ENCODE data around the gene TBC1D8.

DNA sequence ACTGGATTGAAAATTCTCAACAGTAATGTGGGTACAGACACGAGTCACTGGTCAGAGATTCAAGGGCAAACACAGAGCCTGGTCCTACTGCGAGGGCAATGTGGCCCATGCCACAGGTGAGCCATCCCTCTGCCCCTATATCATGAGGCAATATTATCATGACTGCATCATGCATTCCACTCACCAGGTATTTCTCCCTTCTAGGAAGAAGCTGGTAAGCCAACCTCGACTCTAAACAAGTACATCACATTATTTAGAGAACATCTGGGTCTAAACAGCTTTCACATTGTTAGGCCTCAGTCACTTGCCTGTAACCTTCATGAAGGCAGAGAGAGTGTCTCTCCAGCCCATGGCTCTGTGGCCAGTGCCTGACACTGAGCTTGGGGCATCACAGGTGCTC lies 163.6 kb downstream of the TBC1D8 start:
- TF ChIP-seq POLR2A (IDR thresholded peaks at IDR 0.05): no peak
- TF ChIP-seq, protein P1, sequence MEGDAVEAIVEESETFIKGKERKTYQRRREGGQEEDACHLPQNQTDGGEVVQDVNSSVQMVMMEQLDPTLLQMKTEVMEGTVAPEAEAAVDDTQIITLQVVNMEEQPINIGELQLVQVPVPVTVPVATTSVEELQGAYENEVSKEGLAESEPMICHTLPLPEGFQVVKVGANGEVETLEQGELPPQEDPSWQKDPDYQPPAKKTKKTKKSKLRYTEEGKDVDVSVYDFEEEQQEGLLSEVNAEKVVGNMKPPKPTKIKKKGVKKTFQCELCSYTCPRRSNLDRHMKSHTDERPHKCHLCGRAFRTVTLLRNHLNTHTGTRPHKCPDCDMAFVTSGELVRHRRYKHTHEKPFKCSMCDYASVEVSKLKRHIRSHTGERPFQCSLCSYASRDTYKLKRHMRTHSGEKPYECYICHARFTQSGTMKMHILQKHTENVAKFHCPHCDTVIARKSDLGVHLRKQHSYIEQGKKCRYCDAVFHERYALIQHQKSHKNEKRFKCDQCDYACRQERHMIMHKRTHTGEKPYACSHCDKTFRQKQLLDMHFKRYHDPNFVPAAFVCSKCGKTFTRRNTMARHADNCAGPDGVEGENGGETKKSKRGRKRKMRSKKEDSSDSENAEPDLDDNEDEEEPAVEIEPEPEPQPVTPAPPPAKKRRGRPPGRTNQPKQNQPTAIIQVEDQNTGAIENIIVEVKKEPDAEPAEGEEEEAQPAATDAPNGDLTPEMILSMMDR (IDR thresholded peaks at IDR 0.05): no peak
